GM19025 (cell line): ENCODE data around the gene GRIK1.

Experiments used
- ATAC-seq: cut with Tn5 transposase; IDR thresholded peaks from one replicate; pipeline ENCODE4 v1.9.1; 2021; ENCODE audit warnings: mild to moderate bottlenecking, low read depth, moderate library complexity; ENCODE audit not compliant: unreplicated experiment

Gene GRIK1

DNA sequence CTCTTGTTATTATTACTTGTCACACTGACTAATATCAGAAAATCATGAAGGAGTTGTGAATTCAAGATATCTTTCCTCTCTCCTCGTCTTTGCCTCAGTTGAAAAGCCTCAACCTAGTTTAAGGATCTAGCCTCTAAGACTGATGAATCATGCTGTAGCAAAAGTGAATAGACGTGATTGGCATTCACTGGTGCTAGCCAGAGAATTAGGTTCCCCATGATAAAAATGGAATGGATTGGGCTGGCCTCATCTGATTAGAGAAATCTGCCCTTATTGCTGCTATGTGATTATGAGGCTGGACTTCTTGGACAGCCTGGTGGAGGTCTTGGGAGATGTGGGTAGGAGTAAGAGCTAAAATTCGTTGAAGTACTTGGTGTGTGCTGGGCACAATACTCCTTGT lies 432.8 kb downstream of the GRIK1 start:
- ATAC-seq, result no peak

DNA sequence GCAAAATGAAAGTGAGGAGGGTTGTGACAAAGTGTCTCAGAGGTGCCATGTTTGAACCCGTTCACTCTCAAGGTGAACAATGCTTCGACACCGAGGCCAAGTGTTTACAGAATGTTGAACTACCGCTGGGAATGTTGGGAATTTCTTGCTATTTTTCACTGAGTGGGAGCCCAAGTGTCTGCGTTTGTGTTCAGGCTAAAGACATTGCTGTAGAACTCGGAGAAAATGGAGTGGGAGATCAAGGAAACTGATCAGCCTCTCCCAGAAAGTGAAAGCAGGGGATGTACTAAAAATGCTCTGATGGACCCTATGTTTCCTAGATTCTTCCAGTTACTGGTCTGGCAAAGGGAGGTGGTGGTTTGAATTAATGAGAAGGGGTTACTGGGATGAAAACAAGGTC lies 433.6 kb downstream of the GRIK1 start:
- no peak for ATAC-seq

DNA sequence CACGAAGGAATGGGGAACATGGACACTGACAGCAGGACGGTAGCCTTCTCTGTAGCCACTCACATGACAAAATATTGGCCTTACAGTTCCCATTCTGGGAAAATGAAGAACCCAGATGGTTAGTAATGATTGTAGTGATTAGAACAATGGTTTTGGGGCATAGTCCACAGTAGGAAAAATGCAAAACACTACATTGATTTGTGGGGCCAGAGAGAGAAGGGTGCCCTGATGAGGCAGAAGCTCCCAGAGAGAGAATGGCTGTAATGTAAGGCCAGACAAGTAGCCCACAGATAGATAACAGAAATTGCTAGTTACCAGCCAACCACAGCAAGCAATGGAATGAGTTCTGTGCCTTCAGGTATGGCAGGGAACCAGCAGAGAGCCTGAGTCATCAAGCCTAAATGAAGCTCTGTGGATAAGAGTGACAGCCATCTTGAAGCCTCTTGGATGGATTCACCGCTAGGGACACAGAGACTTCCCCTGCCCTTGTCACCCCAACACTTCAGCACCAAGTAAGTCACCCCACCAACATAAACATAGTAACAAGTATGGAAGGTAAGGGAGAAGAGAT lies 435.0 kb downstream of the GRIK1 start:
- ATAC-seq, result no peak

DNA sequence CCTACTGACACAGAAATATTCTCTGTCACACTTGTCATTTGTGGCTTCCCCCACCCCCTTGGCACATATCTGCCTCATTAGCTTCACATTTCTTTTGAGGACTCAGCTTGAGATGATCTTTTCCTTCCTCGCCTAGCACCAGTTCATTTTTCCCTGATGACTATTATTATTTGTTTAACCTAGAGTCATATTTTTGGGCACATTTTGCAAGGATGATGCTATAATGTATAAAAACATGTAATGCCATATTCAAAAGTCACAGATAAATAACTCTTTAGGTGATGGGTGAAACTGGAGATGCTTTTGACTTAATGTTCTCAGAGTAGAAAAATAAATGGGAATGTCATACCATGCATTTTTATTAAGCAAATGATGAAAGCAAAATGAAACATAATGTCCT lies 438.3 kb downstream of the GRIK1 start:
- no peak for ATAC-seq

DNA sequence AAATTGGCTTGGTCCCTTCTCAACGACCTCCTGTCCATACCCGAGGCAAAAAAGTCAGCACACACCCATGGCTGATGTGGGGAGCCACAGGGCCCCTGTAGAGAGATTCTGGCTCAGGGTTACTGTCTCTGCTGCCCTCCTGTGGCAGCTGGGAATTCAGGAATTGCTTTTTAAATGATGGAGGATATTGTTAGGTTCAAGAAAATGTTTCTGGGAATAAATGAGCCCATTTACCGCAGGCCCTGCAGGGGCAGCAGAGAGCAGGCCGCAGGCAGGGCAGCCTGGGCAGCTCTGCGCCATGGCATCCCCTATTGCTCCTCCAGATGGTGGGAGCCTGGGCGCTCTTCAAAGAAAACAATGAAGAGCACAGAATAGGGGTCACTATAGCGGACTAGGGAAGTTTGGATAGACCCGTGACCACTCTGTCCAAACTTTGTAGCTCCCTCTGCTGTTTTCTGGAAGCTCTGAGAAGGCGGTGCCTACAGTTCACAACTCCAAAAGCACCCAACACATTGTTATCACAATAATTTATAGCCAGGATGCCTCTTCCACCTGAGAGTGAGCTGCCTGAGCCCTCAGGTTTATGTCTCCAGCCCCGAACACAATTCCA lies 440.0 kb downstream of the GRIK1 start:
- ATAC-seq, result no peak

DNA sequence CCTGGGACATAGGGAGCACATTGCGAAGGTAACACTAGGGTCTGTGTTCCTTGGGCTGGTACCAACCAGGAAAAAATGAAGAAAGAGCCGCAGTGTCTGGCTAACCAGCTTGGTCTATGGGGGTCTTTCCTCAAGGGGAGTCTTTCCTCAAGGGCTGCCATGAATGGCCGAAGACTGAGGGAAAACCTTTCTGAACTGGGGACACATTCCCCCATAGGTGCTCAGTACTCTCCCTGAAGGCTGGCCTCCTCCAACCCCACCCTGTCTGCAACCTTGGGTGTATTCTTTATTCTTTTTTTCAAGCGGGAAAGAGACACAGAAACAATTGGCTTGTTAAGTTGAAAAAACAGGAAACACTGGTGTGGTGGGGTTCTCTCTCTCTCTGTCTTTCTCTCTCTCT lies 440.6 kb downstream of the GRIK1 start:
- no peak for ATAC-seq

DNA sequence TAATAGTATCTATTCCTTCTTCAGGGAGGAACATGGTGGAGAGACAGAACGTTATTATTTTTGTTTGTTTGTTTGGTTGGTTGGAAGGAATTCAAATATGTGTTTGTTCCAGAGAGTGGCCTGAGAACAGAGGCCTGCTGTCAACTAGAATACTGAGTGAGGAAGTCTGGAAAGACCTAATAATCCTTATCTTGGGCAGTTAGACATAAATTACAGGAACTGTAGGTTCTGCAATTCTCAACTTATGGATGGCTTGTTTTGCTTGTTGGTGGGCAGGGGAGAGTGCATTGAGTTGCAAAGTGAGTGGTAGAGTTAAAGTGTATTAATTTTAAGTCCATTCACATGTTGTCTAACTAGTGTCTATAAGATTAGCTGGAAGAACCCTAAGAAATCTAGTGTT lies 443.5 kb downstream of the GRIK1 start:
- no peak for ATAC-seq

DNA sequence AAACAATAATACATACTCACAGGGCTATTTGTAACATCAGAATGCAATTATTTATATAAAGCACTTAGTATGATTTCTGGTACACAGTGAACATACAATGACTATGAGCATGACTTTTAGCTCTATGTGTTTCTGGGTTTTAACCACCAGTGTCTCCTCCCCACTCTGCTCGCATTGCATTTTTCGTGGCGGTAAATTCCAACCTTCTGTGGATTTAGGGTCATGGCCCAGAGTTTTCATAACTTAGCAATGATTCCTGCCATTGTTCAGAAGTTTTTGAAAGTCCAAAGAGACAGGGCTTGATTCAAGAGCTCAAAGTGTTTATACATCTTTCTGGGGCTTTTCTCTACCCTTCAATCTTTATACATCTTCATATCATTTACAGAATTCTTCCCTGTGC lies 449.8 kb downstream of the GRIK1 start:
- no peak for ATAC-seq

DNA sequence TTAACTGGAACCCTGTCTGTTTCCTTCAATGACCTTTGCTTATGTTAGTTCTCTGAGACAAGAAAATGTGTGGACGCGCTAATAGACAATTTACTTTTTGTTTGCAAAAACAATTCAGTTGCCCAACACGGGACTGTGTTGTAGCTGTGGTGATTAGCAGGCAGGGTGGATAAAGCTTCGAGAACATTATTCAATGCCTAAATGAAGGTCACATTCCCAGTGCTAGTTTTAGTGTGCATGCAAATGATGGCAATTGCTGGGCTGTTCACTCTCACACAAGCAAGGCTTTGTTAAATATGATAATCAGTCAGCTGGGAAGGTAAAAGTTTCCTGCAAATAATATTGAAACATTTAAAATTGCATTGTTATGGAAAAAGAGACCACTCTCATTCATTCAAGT lies 452.6 kb downstream of the GRIK1 start:
- ATAC-seq, result no peak
